ENCODE data around the gene EPG5. TPM values are rescaled to one million over a fixed set of nuclear protein-coding genes. Genes with fewer than 3 reads are reported as not detected.

The EPG5 gene
- total and polyA plus RNA-seq, 9 of the 15 experiments (the other 6 are each of a cell fraction or from before 2014, with no cell fraction given) = 1.3 to 10.7 (median 5.2) TPM

- no peak for TF ChIP-seq BRF2 (IDR thresholded peaks at IDR 0.05; ENCODE audit: borderline replicate concordance, insufficient read depth, insufficient read length)
- TF ChIP-seq ETS1 (conservative IDR thresholded peaks at IDR 0.05; ENCODE audit: control insufficient read depth, low read depth, low read length) = no peak
- no peak for TF ChIP-seq ZNF75A (CRISPR knock-in tag; IDR thresholded peaks at IDR 0.05)
- TF ChIP-seq EWSR1 (IDR thresholded peaks at IDR 0.05; ENCODE audit: borderline replicate concordance, low read depth, partially characterized antibody) = no peak
Observed at GRCh38 chr18:45860971-45861370, 106.2 kb downstream of the EPG5 start (continued).

GRCh38 chr18:45860492-45860891, 106.6 kb downstream of the EPG5 start:
- Histone ChIP-seq H3K4me3 (no peak overlapping the region), H2AFZ (ENCODE audit: low read depth, low read length) (no peak overlapping the region), H3K9ac (ENCODE audit: insufficient read depth in 1 of 2, low read depth in 2 of 2, low read length in 2 of 2) (no peak overlapping the region), H3K4me2 (ENCODE audit: insufficient read depth, low read length) (no peak overlapping the region), H3K9me1 (ENCODE audit: control insufficient read depth, insufficient read depth, low read length) (no peaks in the 10 kb centered on the region), H4K20me1 (replicated peaks; ENCODE audit: control insufficient read depth, insufficient read depth, low read length) (no peaks in the 10 kb centered on the region; the same call in 1 of the 2 replicates), H3K79me2 (ENCODE audit: control insufficient read depth, insufficient read depth, low read length) (no peaks in the 10 kb centered on the region), H3K27ac (ENCODE audit: extremely low read depth, low read depth, low read length) (no peak overlapping the region), H3K9me3 (replicated peaks; ENCODE audit: control insufficient read depth, insufficient read depth, low read depth, low read length) (no peaks in the 10 kb centered on the region), H3K27me3 (ENCODE audit: control insufficient read depth in 2 of 2, insufficient read depth in 2 of 2, low read length in 2 of 2) (no peaks in the 10 kb centered on the region), H3K36me3 (ENCODE audit: control insufficient read depth, insufficient read depth, low read length) (peaks cover 49% of the 10 kb centered on the region; the same call in 2 of the 3 replicates), H3K4me1 (replicated peaks in 1 of 2; ENCODE audit: control insufficient read depth in 2 of 2, insufficient read depth in 2 of 2, low read length in 2 of 2) (no peaks in the 10 kb centered on the region)
- no TSS peak for BruUV-seq (replicated peaks)
- DNase-seq (ENCODE audit: extremely low read depth in 1 of 4, low spot score in 3 of 4) (no peak), ATAC-seq (no peak), FAIRE-seq (no peak)
- POLR2A ChIA-PET = no interaction called here
- 98% methylated on average over 4 of the region's 4 CpGs for WGBS (ENCODE audit: insufficient coverage, low coverage, missing lambda C conversion rate)
- CTCF ChIA-PET (ENCODE audit: low intra/inter-chr PET ratio) = no interaction called here
- in situ Hi-C loops (cut with MboI) (no loop called here), intact Hi-C loops (cut with micrococcal nuclease) (no loop called here)
- TF ChIP-seq BDP1 (IDR thresholded peaks at IDR 0.05; ENCODE audit: insufficient read depth, insufficient read length) = no peak
- no peak for TF ChIP-seq TSC22D4 (tag; IDR thresholded peaks at IDR 0.05)
- TF ChIP-seq ZNF146 (CRISPR knock-in tag; IDR thresholded peaks at IDR 0.05; ENCODE audit: unreplicated experiment) = no peak
- no peak for TF ChIP-seq ZNF184 (CRISPR knock-in tag; IDR thresholded peaks at IDR 0.05)
- no peak for TF ChIP-seq KLF16 (IDR thresholded peaks at IDR 0.05)
- TF ChIP-seq HDAC6 (IDR thresholded peaks at IDR 0.05; ENCODE audit: low read depth, low read length) = no peak
- TF ChIP-seq ZNF589 (CRISPR knock-in tag; IDR thresholded peaks at IDR 0.05; ENCODE audit: low read depth) = no peak
- TF ChIP-seq ZNF445 (CRISPR knock-in tag; IDR thresholded peaks at IDR 0.05; ENCODE audit: low read depth) = no peak
- TF ChIP-seq SFPQ (IDR thresholded peaks at IDR 0.05; ENCODE audit: low read depth, low read length) = no peak
- no peak for TF ChIP-seq SIRT6 (IDR thresholded peaks at IDR 0.05; ENCODE audit: low read depth, low read length)
- no peak for TF ChIP-seq ARID3A (IDR thresholded peaks at IDR 0.05; ENCODE audit: borderline replicate concordance, low read depth, low read length)
